K562 (cell line): ENCODE measurements around the gene A2ML1. TPM values are rescaled to one million over a fixed set of nuclear protein-coding genes. Genes with fewer than 3 reads are reported as not detected.

ENCODE experiments used
- ATAC-seq: fragments of 200-7000 bp; cut with Tn5 transposase; 3 replicates; pipeline ENCODE4 v1.9.1; 2020; ENCODE audit warnings: moderate library complexity
- BruUV-seq: library from RNA; stranded (reverse); fragments of 400-500 nt; replicated peaks from 2 replicates; lab custom pipeline; 2021; lab: Mats Ljungman, UMichigan
- CTCF ChIA-PET: fragments of 300-600 bp; formaldehyde crosslinking; extraction: SDS; loops from one replicate; lab custom pipeline; 2021; ENCODE audit warnings: low intra/inter-chr PET ratio; lab: Yijun Ruan, JAX
- POLR2A ChIA-PET: fragments of 300-600, 350-650 bp; sonication (Branson Sonifier 250); formaldehyde crosslinking; extraction: SDS; loops from one replicate; lab custom pipeline; 2021; ENCODE audit warnings: antibody characterized with exemption, inconsistent platforms; lab: Yijun Ruan, JAX
- DNase-seq, 4 experiments: peaks; one replicate each; pipeline versions ENCODE4 v3.0.0 to v3.0.0-alpha.2; 2011 to 2018; ENCODE audit warnings: low spot score in 3 of 4, mixed read lengths in 3 of 4; ENCODE audit errors: extremely low read depth in 1 of 4
- FAIRE-seq: peaks from 2 replicates; lab custom pipeline; 2011; peaks lifted over from hg19 to GRCh38; lab: Jason Lieb, UNC
- H2AFZ ChIP-seq: 2 replicates; pipeline ENCODE4 v1.6.0; 2011; ENCODE audit warnings: low read depth, low read length, control low read depth, inconsistent platforms
- H3K27ac ChIP-seq: fragments of 200-600 bp; 3 replicates; pipeline ENCODE4 v1.8.0; 2011; ENCODE audit warnings: low read depth, mild to moderate bottlenecking, control low read depth, inconsistent platforms, low read length, moderate library complexity, mixed read lengths; ENCODE audit errors: extremely low read depth
- H3K27me3 ChIP-seq, 2 experiments: fragments of 300-600 bp in 1 of 2; 2 replicates in 1 of 2; 3 replicates in 1 of 2; pipeline versions ENCODE4 v1.6.0 to v1.8.0; 2011; ENCODE audit warnings: inconsistent platforms in 2 of 2, low read length in 2 of 2, mild to moderate bottlenecking in 1 of 2, mixed read lengths in 1 of 2, moderate library complexity in 1 of 2; ENCODE audit not compliant: control insufficient read depth in 2 of 2, insufficient read depth in 2 of 2
- H3K36me3 ChIP-seq: fragments of 300-600 bp; 3 replicates; pipeline ENCODE4 v1.8.0; 2011; ENCODE audit warnings: mild to moderate bottlenecking, low read length, inconsistent platforms; ENCODE audit not compliant: control insufficient read depth, insufficient read depth
- H3K4me1 ChIP-seq, 2 experiments: fragments of 200-600 bp in 1 of 2; replicated peaks in 1 of 2; 2 replicates in 1 of 2; 3 replicates in 1 of 2; pipeline versions ENCODE4 v1.5.1 to v1.8.0; 2011; ENCODE audit warnings: inconsistent platforms in 2 of 2, low read length in 2 of 2, mild to moderate bottlenecking in 1 of 2, mixed read lengths in 1 of 2, moderate library complexity in 1 of 2; ENCODE audit not compliant: control insufficient read depth in 2 of 2, insufficient read depth in 2 of 2
- H3K4me2 ChIP-seq: 2 replicates; pipeline ENCODE4 v1.6.1; 2011; ENCODE audit warnings: low read length, control low read depth, inconsistent platforms, mixed read lengths; ENCODE audit not compliant: insufficient read depth
- H3K4me3 ChIP-seq: fragments of 200-600 bp; sonication (generic), shearing (Covaris generic); 2 replicates; pipeline ENCODE4 v1.5.1; 2016; ENCODE audit warnings: control low read depth, inconsistent platforms
- H3K79me2 ChIP-seq: fragments of 200-600 bp; 3 replicates; pipeline ENCODE4 v1.8.0; 2011; ENCODE audit warnings: low read length, inconsistent platforms; ENCODE audit not compliant: control insufficient read depth, insufficient read depth
- H3K9ac ChIP-seq, 2 experiments: 2 replicates each; pipeline versions ENCODE4 v1.6.0 to v1.6.1; 2011; ENCODE audit warnings: low read depth in 2 of 2, low read length in 2 of 2, control low read depth in 1 of 2, inconsistent platforms in 1 of 2, mild to moderate bottlenecking in 1 of 2, mixed read lengths in 1 of 2; ENCODE audit not compliant: insufficient read depth in 1 of 2
- H3K9me1 ChIP-seq: one replicate; pipeline ENCODE4 v1.6.0; 2011; ENCODE audit warnings: inconsistent platforms, mild to moderate bottlenecking, low read length, moderate library complexity; ENCODE audit not compliant: control insufficient read depth, insufficient read depth
- H3K9me3 ChIP-seq: replicated peaks from 2 replicates; pipeline ENCODE4 v1.5.1; 2011; ENCODE audit warnings: low read depth, low read length, inconsistent platforms; ENCODE audit not compliant: control insufficient read depth, insufficient read depth
- H4K20me1 ChIP-seq: replicated peaks from 2 replicates; pipeline ENCODE4 v1.6.1; 2011; ENCODE audit warnings: low read length, inconsistent platforms, mixed read lengths; ENCODE audit not compliant: control insufficient read depth, insufficient read depth
- CEBPG ChIP-seq, 3 experiments: fragments of 200-800 bp in 1 of 3; sonication (Bioruptor generic) in 1 of 3; sonication (generic) in 1 of 3; formaldehyde crosslinking in 1 of 3; IDR thresholded peaks in 2 of 3; conservative IDR thresholded peaks in 1 of 3; 2 replicates each; pipeline versions ENCODE4 v1.6.1 to v1.8.0; 2016 to 2022; ENCODE audit warnings: missing compliant biosample characterization in 2 of 3, missing genetic modification characterization in 2 of 3, mild to moderate bottlenecking in 1 of 3, missing genetic modification reagents in 1 of 3
- REST ChIP-seq, 2 experiments: fragments of 450-650 bp; formaldehyde crosslinking in 1 of 2; IDR thresholded peaks; 2 replicates each; pipeline versions ENCODE4 v1.4.0 to v1.6.1; 2014 to 2020; ENCODE audit warnings: mild to moderate bottlenecking in 2 of 2, borderline replicate concordance in 1 of 2, low read depth in 1 of 2
- TEAD1 ChIP-seq, 2 experiments: fragments of 450-650 bp in 1 of 2; sonication (generic) in 1 of 2; formaldehyde crosslinking; IDR thresholded peaks; 2 replicates each; pipeline versions ENCODE4 v1.4.0 to v1.8.0; 2020 to 2022; ENCODE audit warnings: mild to moderate bottlenecking in 2 of 2, missing genetic modification reagents in 1 of 2
- TFAM ChIP-seq: fragments of 250-450 bp; sonication (Bioruptor Pico); conservative IDR thresholded peaks from 2 replicates; pipeline ENCODE4 v1.5.0; 2021; ENCODE audit warnings: mild to moderate bottlenecking, moderate library complexity
- WGBS: fragments of 100-300 bp; shearing (Covaris generic); methylation state at CpG from one replicate; pipeline ENCODE4 v1.1.6; 2016; ENCODE audit warnings: low coverage, mixed read lengths; ENCODE audit not compliant: insufficient coverage; ENCODE audit errors: missing lambda C conversion rate; 5-methylcytosine and 5-hydroxymethylcytosine counted together
- in situ Hi-C: fragments of 300-500 bp; cut with MboI; formaldehyde crosslinking; loops from 4 replicates; pipeline ENCODE4 v1.15.0; 2018; ENCODE audit warnings: inconsistent platforms, mixed read lengths
- intact Hi-C: fragments of 100-400 bp; cut with micrococcal nuclease; formaldehyde crosslinking; loops from 2 replicates; pipeline ENCODE4 v1.14.2; 2022
- polyA plus RNA-seq, 8 experiments: library from polyadenylated mRNA; depleted of rRNA in 4 of 8; stranded (reverse) in 5 of 8; unstranded in 3 of 8; fragments of >200 nt; fragmentation: Nextera tagmentation in 2 of 8; fragmentation: Illumina TruSeq in 1 of 8; extraction: Ambion mirVana in 2 of 8; extraction: Trizol in 1 of 8; gene quantifications; 2 replicates each; pipeline versions ENCODE4 v1.2.1 to v1.2.3, GENCODE V29; 2011 to 2014; ENCODE audit warnings: inconsistent platforms in 1 of 8, missing spikeins in 1 of 8
- total RNA-seq, 7 experiments: library from RNA; depleted of rRNA in 6 of 7; stranded (reverse); fragments of >200 nt in 6 of 7; fragmentation: Illumina TruSeq in 2 of 7; extraction: Trizol in 2 of 7; gene quantifications; 2 replicates each; pipeline versions ENCODE4 v1.2.1 to v1.2.3, GENCODE V29; 2011 to 2021; ENCODE audit warnings: low replicate concordance in 1 of 7

A2ML1 gene
- total and polyA plus RNA-seq, 9 of the 15 experiments (the other 6 are each of a cell fraction or from before 2014, with no cell fraction given), result 0.04 to 0.47 (median 0.13) TPM

- TF ChIP-seq TEAD1 (CRISPR knock-in tag; IDR thresholded peaks at IDR 0.05) (no peak), CEBPG (CRISPR knock-in tag; IDR thresholded peaks at IDR 0.05) (no peak), CEBPG (tag; conservative IDR thresholded peaks at IDR 0.05 in 1 of 2, IDR thresholded peaks at IDR 0.05 in 1 of 2) (peak in 1 of 2 experiments; percentile 65; a peak in 1 of 4 replicates)
- Histone ChIP-seq H3K4me1 (peaks cover 0 to 3% of the 10 kb centered on the region in 2 experiments; a peak in 3 of 5 replicates), H2AFZ (no peak overlapping the region), H3K4me3 (no peak overlapping the region), H3K27me3 (no peaks in the 10 kb centered on the region), H3K9me1 (no peaks in the 10 kb centered on the region), H3K79me2 (no peaks in the 10 kb centered on the region), H3K9ac (no peak overlapping the region), H3K9me3 (no peaks in the 10 kb centered on the region), H3K27ac (no peak overlapping the region), H3K4me2 (no peak overlapping the region), H4K20me1 (no peaks in the 10 kb centered on the region), H3K36me3 (peaks cover 19% of the 10 kb centered on the region; the same call in 2 of the 3 replicates)
- ChIA-PET CTCF (interaction anchor here (0.8 to 1.7 kb wide), 3 partner anchors 81 to 253 kb away, joined by 3 to 7 read pairs (median 3); no protein-coding TSS in a partner anchor), POLR2A (no interaction called here)
- DNase-seq, result no peak
- in situ Hi-C loops (no loop called here), intact Hi-C loops (loop anchor here (2.0 to 10.0 kb wide), 3 partner anchors 43 to 265 kb away; partner anchors contain the start of gene A2ML1)
- WGBS, result 86% methylated on average over 2 of the region's 2 CpGs
- BruUV-seq, result no TSS peak
- no peak for ATAC-seq
- FAIRE-seq, result no peak
Observed at GRCh38 chr12:8779862-8780261, 42.6 kb upstream of the A2ML1 start.

DNA sequence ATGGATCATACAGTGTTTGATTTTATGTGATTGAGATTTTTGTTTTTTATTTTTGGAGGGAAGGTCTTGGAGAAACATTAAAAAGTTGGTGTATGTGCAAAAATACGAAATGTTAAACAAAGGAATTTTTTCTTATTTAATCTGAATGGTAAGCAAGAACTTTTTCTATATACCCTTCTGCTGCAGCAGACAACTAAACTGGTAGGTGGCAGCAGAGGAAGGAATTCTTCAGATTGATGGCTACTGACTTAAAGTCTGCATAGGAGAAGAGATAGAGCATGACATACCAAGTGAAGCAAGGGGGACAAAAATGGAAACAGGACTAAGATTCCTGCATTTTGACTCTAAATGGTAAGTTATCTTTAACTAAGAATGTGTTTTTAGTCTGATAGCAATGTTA lies 42.0 kb upstream of the A2ML1 start:
- Histone ChIP-seq H3K9ac (no peak overlapping the region), H3K27ac (no peak overlapping the region), H3K27me3 (no peaks in the 10 kb centered on the region), H3K9me3 (no peaks in the 10 kb centered on the region), H3K36me3 (peaks cover 19% of the 10 kb centered on the region; the same call in 2 of the 3 replicates), H3K9me1 (no peaks in the 10 kb centered on the region), H3K4me1 (peaks cover 0 to 3% of the 10 kb centered on the region in 2 experiments; a peak in 3 of 5 replicates), H3K79me2 (no peaks in the 10 kb centered on the region), H4K20me1 (no peaks in the 10 kb centered on the region), H3K4me3 (no peak overlapping the region), H2AFZ (no peak overlapping the region), H3K4me2 (no peak overlapping the region)
- intact Hi-C loops (loop anchor here (2.0 to 10.0 kb wide), 3 partner anchors 42 to 264 kb away; partner anchors contain the start of gene A2ML1), in situ Hi-C loops (no loop called here)
- DNase-seq (peak; percentile 12 to 47 (median 22)), FAIRE-seq (peak; percentile 74), ATAC-seq (peak; percentile 81)
- CTCF ChIA-PET, result interaction anchor here (0.8 to 1.7 kb wide), 3 partner anchors 80 to 252 kb away, joined by 3 to 7 read pairs (median 3); no protein-coding TSS in a partner anchor
- no TSS peak for BruUV-seq
- 20% methylated on average over 1 of the region's 1 CpG for WGBS
- POLR2A ChIA-PET, result no interaction called here
- no peak for TF ChIP-seq TFAM (CRISPR knock-in tag)
- peak; percentile 51; the same call in 1 of the 2 replicates for TF ChIP-seq REST (IDR thresholded peaks at IDR 0.05; ENCODE audit: borderline replicate concordance)
- no peak for TF ChIP-seq REST (CRISPR knock-in tag; IDR thresholded peaks at IDR 0.05; ENCODE audit: low read depth)
